ENCODE data around the gene HIF3A.

Gene HIF3A

GRCh38 chr19:46390866-46391265 lies 94.0 kb downstream of the HIF3A start:
- no peak for DNase-seq
- in situ Hi-C loops (cut with MboI; ENCODE audit: low pct_unique_long_range_greater_than_20kb, low sequenced_read_pairs): loop anchor here (10.0 kb wide), 1 partner anchor 104 kb away; the partner anchor contains the start of gene PNMA8B

DNA sequence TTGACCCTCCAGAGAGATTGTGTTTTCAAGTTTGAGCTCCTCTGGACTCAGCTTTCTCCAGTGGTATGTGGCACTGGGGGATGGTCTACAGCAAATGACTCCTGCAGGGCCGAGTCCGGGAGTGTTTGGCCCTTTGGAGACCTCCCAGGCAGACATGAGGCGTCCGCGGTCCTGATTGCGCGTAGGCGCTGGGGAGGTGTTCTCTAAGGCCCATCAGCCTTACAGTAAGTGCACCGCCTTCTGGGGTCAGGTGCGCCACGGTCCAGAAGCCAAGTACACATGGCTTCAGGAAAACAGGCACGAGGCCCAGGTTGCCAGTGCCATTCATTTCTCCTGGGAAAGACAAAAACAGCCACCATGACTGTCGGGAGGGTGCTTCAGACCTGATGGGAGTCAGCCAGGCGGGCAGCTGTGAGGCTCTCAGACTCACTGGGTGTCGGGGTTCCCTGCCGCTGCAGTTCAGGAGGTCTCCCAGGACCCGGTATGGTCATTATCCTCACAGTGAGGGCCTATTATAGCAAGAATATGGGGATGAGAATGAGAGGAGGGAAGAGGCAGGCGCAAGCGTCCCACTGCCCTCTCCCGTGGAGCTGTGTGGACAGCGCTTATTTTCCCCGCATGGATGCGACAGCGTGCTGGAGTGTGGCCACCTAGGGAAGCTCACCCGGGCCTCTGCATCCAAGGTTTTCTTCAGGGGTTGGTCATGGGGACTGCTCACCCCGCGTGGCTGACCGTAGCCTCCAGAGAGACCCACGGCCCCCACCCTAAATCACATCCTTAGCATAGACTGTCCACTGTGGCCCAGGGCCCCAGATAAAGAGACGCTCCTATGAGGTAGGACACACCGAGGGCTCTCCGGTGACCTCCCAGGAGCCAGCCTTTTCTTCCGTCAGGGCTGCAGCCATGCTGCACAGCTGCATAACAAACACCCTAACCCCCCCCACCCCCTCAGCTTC lies 94.7 kb downstream of the HIF3A start:
- no peak for DNase-seq
- in situ Hi-C loops (cut with MboI; ENCODE audit: low pct_unique_long_range_greater_than_20kb, low sequenced_read_pairs): loop anchor here (10.0 kb wide), 1 partner anchor 103 kb away; the partner anchor contains the start of gene PNMA8B

- DNase-seq: no peak
- in situ Hi-C loops (cut with MboI; ENCODE audit: low pct_unique_long_range_greater_than_20kb, low sequenced_read_pairs): loop anchor here (10.0 kb wide), 1 partner anchor 102 kb away; the partner anchor contains the start of gene PNMA8B
Observed at GRCh38 chr19:46392252-46392801, 95.5 kb downstream of the HIF3A start.

- in situ Hi-C loops (cut with MboI; ENCODE audit: low pct_unique_long_range_greater_than_20kb, low sequenced_read_pairs): loop anchor here (10.0 kb wide), 1 partner anchor 102 kb away; the partner anchor contains the start of gene PNMA8B
- DNase-seq: no peak
Observed at GRCh38 chr19:46392837-46393236, 96.0 kb downstream of the HIF3A start.

Data from KBM-7 (cell line).